Progenitor cell of endocrine pancreas (in vitro differentiated cells): ENCODE results near the gene TP63. TPM values are rescaled to one million over a fixed set of nuclear protein-coding genes. Genes with fewer than 3 reads are reported as not detected.

ENCODE experiments used
- DNase-seq: peaks from one replicate; pipeline ENCODE4 v3.0.0; 2021; ENCODE audit warnings: low spot score; ENCODE audit not compliant: unreplicated experiment
- H3K27ac Mint-ChIP-seq: 2 replicates; pipeline ENCODE4 v1.8.0; 2021; ENCODE audit warnings: mild to moderate bottlenecking, moderate library complexity, mixed read lengths
- H3K27me3 Mint-ChIP-seq: 2 replicates; pipeline ENCODE4 v1.8.0; 2021; ENCODE audit warnings: mixed read lengths
- H3K36me3 Mint-ChIP-seq: 2 replicates; pipeline ENCODE4 v1.8.0; 2022; ENCODE audit warnings: mixed read lengths; ENCODE audit not compliant: insufficient read depth
- H3K4me1 Mint-ChIP-seq: 2 replicates; pipeline ENCODE4 v1.8.0; 2021; ENCODE audit warnings: low read depth, mixed read lengths
- H3K4me3 Mint-ChIP-seq: 2 replicates; pipeline ENCODE4 v1.8.0; 2021; ENCODE audit warnings: low read depth, mild to moderate bottlenecking, moderate library complexity, mixed read lengths
- H3K9me3 Mint-ChIP-seq: 2 replicates; pipeline ENCODE4 v1.8.0; 2021; ENCODE audit warnings: low read depth, mixed read lengths
- total RNA-seq: library from RNA; stranded (reverse); gene quantifications from 2 replicates; pipeline ENCODE4 v1.2.1, GENCODE V29; 2021
- TF ChIP-seq, protein P1 (sequence below): fragments of 200-600 bp; sonication (generic); IDR thresholded peaks from one replicate; pipeline ENCODE4 v1.5.0; 2021; ENCODE audit warnings: antibody characterized with exemption, mild to moderate bottlenecking; ENCODE audit not compliant: unreplicated experiment

TP63 gene
- total RNA-seq, 1 donor from 2014 or later, result 0.72 TPM

DNA sequence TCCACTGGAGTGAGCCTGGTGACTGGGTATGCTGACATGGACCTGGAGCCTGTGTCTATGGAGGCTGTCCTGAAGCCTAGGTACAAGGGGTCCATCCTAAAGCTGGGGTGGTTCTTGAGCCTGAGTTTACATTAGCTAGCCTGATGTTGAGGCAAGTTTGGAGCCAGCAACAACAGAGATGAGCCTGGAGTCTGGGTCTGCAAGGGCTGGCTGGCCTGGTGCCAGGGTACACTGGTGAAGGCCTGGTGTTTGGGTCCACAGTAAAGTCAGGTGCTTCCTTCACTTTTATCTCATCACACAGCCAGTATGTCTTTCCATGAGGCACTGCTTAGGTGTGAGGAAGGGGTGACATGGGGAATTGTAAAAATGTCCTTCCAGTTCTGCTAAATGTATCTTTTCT lies 49.5 kb downstream of the TP63 start:
- peaks cover 6% of the 10 kb centered on the region for H3K9me3 Mint-ChIP-seq
- no peaks in the 10 kb centered on the region for H3K36me3 Mint-ChIP-seq
- H3K4me3 Mint-ChIP-seq, result no peak overlapping the region
- TF ChIP-seq, protein P1, sequence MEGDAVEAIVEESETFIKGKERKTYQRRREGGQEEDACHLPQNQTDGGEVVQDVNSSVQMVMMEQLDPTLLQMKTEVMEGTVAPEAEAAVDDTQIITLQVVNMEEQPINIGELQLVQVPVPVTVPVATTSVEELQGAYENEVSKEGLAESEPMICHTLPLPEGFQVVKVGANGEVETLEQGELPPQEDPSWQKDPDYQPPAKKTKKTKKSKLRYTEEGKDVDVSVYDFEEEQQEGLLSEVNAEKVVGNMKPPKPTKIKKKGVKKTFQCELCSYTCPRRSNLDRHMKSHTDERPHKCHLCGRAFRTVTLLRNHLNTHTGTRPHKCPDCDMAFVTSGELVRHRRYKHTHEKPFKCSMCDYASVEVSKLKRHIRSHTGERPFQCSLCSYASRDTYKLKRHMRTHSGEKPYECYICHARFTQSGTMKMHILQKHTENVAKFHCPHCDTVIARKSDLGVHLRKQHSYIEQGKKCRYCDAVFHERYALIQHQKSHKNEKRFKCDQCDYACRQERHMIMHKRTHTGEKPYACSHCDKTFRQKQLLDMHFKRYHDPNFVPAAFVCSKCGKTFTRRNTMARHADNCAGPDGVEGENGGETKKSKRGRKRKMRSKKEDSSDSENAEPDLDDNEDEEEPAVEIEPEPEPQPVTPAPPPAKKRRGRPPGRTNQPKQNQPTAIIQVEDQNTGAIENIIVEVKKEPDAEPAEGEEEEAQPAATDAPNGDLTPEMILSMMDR, result no peak
- no peak overlapping the region for H3K27ac Mint-ChIP-seq
- H3K4me1 Mint-ChIP-seq, result no peaks in the 10 kb centered on the region
- H3K27me3 Mint-ChIP-seq, result peaks cover 9% of the 10 kb centered on the region
- no peak for DNase-seq

DNA sequence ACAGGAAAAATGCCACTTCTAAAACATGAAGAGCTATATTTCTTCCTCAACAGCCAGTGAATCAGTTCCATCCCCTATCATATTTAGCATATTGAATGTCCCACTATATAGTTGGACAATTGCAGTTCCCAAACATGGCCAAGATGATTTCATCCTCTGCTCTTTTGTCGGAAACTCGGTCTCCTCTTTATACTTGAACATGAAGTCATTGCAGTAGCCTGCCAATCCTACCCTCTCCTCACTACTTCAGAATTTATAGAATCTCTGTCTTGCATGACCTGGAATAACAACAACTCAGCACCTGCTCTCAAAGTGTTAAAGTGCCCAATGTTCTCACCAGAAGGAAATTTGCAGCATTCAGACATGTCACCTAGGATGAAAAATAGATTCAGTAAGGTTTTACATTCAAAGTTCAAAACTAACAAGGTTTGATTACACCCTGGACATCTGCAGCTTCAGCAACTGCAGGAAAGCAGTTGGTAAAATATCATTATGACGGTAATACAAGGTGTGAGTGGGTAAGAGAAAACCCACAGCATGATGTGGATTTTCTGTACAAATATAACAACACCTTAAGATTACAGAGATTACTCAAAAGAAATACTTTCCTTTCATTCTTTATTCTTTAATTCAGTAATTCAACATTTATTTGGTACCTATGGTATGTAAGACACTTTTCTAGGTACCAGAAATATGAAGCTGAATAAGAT lies 52.5 kb downstream of the TP63 start:
- Mint-ChIP-seq H3K27me3 (peaks cover 9% of the 10 kb centered on the region), H3K4me1 (no peaks in the 10 kb centered on the region), H3K36me3 (no peaks in the 10 kb centered on the region), H3K4me3 (no peak overlapping the region), H3K9me3 (no peaks in the 10 kb centered on the region), H3K27ac (no peak overlapping the region)
- TF ChIP-seq, protein P1, result no peak
- no peak for DNase-seq

DNA sequence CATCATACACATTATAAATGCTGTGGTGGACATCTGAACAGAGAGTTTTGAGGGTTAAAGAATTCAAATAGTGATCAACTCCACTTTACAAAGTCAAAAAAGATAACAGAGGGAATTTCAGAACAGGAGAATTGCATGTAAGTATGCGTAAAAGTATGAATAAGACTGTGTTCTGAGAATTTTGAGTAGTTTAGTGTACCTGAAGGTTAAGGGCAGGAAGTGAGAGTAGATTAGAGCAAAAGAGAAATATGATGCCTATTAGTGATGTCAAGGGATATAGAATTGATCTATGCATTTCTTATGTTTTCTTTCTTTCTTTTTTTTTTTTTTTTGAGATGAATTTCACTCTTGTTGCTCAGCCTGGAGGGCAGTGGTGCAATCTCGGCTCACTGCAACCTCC lies 53.1 kb downstream of the TP63 start:
- TF ChIP-seq, protein P1, result no peak
- peaks cover 9% of the 10 kb centered on the region for H3K27me3 Mint-ChIP-seq
- H3K36me3 Mint-ChIP-seq, result no peaks in the 10 kb centered on the region
- H3K4me3 Mint-ChIP-seq, result no peak overlapping the region
- no peak for DNase-seq
- H3K9me3 Mint-ChIP-seq, result no peaks in the 10 kb centered on the region
- no peaks in the 10 kb centered on the region for H3K4me1 Mint-ChIP-seq
- no peak overlapping the region for H3K27ac Mint-ChIP-seq

DNA sequence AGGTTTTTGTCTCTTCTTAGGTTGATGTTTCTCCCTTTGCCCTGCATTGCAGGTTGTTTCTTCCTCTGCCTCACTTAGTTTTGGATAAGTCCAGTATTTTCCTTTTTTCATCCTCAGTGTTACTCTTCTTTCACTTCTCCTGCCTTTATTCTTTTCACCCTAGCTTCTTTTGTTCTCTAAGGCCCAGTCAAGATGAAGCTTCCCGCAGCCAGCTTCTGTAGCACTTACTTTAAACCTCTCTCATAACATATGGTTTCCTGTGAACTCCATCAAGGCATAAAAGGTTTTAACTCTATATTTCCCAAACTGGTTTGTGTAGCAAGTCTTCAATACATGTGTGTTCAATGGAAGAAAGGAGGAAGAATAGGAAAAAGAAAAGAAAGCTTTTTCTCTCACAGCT lies 54.1 kb downstream of the TP63 start:
- Mint-ChIP-seq H3K9me3 (no peaks in the 10 kb centered on the region), H3K27me3 (peaks cover 13% of the 10 kb centered on the region), H3K4me3 (no peak overlapping the region), H3K36me3 (no peaks in the 10 kb centered on the region), H3K4me1 (no peaks in the 10 kb centered on the region), H3K27ac (no peak overlapping the region)
- DNase-seq, result no peak
- TF ChIP-seq, protein P1, result no peak

DNA sequence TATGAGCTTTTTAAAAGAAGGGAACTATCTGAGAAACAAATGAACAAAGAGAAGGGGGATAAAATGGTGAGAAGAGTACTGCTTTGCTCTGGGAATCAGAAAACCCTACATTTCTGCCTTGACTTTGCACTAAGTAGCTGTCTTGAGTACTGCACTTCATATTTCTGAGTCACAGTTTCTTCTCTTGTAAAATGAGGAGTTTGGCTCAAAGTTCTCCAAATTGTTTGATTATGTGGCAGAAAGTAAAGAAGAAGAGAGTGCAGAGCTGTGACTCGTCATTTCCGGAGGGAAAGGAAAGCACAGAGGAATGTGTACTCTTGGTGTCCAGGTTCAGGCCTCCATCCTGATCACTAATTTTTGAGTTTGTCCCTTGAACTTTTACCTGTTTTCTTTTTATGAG lies 54.7 kb downstream of the TP63 start:
- H3K9me3 Mint-ChIP-seq, result no peaks in the 10 kb centered on the region
- H3K4me3 Mint-ChIP-seq, result no peak overlapping the region
- DNase-seq, result no peak
- peaks cover 16% of the 10 kb centered on the region for H3K27me3 Mint-ChIP-seq
- no peak overlapping the region for H3K27ac Mint-ChIP-seq
- no peaks in the 10 kb centered on the region for H3K36me3 Mint-ChIP-seq
- H3K4me1 Mint-ChIP-seq, result no peaks in the 10 kb centered on the region
- TF ChIP-seq, protein P1, result no peak
